Body of pancreas (tissue), 4 donors: ENCODE results near the gene SLC25A21. TPM values are rescaled to one million over a fixed set of nuclear protein-coding genes. Genes with fewer than 3 reads are reported as not detected.

ENCODE experiments used
- ATAC-seq: fragments of 150-250 bp; one replicate; pipeline ENCODE4 v1.9.1; 2016
- DNase-seq, 4 donors: peaks; one replicate each; pipeline ENCODE4 v3.0.0-alpha.2; 2019
- H3K27ac ChIP-seq, 4 donors: fragments of 200-600 bp; sonication (generic); 1 replicate in 3 of 4; 2 replicates in 1 of 4; pipeline versions ENCODE4 v1.5.1 to v1.6.1; 2016 to 2019; ENCODE audit warnings: mild to moderate bottlenecking in 1 of 4, mixed read lengths in 1 of 4, moderate library complexity in 1 of 4
- H3K27me3 ChIP-seq, 2 donors: fragments of 200-600 bp; sonication (generic); one replicate each; pipeline ENCODE4 v1.6.0; 2016; ENCODE audit warnings: mild to moderate bottlenecking in 1 of 2
- H3K36me3 ChIP-seq, 2 donors: fragments of 200-600 bp; sonication (generic); replicated peaks in 1 of 2; 2 replicates each; pipeline ENCODE4 v1.5.1; 2016; ENCODE audit warnings: low read depth in 2 of 2; ENCODE audit not compliant: insufficient read depth in 1 of 2
- H3K4me1 ChIP-seq: fragments of 200-600 bp; sonication (generic); one replicate; pipeline ENCODE4 v1.6.0; 2016
- H3K4me3 ChIP-seq, 2 donors: fragments of 200-600 bp; sonication (generic); 1 replicate in 1 of 2; 2 replicates in 1 of 2; pipeline ENCODE4 v1.5.1; 2016 to 2019
- H3K9me3 ChIP-seq, 3 donors: fragments of 200-600 bp; sonication (generic); 1 replicate in 2 of 3; 2 replicates in 1 of 3; pipeline ENCODE4 v1.5.1; 2016
- POLR2A ChIP-seq, 3 donors: fragments of 450-650 bp; IDR thresholded peaks; one replicate each; pipeline ENCODE4 v1.6.1; 2016; ENCODE audit warnings: antibody characterized with exemption in 3 of 3, mild to moderate bottlenecking in 2 of 3
- WGBS, 2 donors: methylation state at CpG; one replicate each; pipeline ENCODE4 v1.1.5; 2017; 5-methylcytosine and 5-hydroxymethylcytosine counted together
- intact Hi-C: fragments of 100-400 bp; cut with DNase I; formaldehyde crosslinking; loops from one replicate; pipeline ENCODE4 v1.15.1; 2023
- total RNA-seq, 2 donors: library from RNA; depleted of rRNA; stranded (reverse); fragments of >200 nt; gene quantifications; one replicate each; pipeline ENCODE4 v1.1.0, GENCODE V29; 2016
- TF ChIP-seq, protein P1 (sequence below), 7 experiments: fragments of 450-650 bp in 4 of 7; fragments of 200-600 bp in 3 of 7; sonication (generic) in 3 of 7; IDR thresholded peaks; one replicate each; pipeline ENCODE4 v1.5.1; 2016 to 2019; ENCODE audit warnings: antibody characterized with exemption in 7 of 7

SLC25A21 gene
- total RNA-seq, 2 donors from 2014 or later = not detected

DNA sequence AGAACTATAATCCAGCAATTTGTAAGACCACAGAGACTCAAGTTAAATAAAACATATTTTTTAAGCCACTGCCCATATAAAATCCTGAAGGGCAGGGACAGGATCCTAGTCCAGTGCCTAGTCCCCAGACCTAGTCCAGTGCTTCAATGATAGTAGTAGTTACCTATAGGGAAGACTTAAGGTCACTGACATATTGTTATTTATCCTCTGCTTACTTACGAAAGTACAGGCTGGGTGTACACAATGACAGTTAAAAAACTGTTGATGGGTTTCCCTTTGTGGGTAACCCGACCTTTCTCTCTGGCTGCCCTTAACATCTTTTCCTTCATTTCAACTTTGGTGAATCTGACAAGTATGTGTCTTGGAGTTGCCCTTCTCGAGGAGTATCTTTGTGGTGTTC, 192.5 kb downstream of the SLC25A21 start:
- WGBS, 2 donors = 64 to 69% methylated on average over 3 of the region's 3 CpGs
- Histone ChIP-seq H3K27ac (peak overlapping the region in 1 of 4 donors; percentile 8), H3K27me3 (no peaks in the 10 kb centered on the region), H3K9me3 (no peaks in the 10 kb centered on the region), H3K4me3 (no peak overlapping the region), H3K36me3 (no peaks in the 10 kb centered on the region), H3K4me1 (peaks cover 8% of the 10 kb centered on the region)
- ATAC-seq (no peak), DNase-seq (no peak)
- no peak for TF ChIP-seq POLR2A (IDR thresholded peaks at IDR 0.05)
- TF ChIP-seq, protein P1, sequence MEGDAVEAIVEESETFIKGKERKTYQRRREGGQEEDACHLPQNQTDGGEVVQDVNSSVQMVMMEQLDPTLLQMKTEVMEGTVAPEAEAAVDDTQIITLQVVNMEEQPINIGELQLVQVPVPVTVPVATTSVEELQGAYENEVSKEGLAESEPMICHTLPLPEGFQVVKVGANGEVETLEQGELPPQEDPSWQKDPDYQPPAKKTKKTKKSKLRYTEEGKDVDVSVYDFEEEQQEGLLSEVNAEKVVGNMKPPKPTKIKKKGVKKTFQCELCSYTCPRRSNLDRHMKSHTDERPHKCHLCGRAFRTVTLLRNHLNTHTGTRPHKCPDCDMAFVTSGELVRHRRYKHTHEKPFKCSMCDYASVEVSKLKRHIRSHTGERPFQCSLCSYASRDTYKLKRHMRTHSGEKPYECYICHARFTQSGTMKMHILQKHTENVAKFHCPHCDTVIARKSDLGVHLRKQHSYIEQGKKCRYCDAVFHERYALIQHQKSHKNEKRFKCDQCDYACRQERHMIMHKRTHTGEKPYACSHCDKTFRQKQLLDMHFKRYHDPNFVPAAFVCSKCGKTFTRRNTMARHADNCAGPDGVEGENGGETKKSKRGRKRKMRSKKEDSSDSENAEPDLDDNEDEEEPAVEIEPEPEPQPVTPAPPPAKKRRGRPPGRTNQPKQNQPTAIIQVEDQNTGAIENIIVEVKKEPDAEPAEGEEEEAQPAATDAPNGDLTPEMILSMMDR (IDR thresholded peaks at IDR 0.05) = no peak
- intact Hi-C loops = no loop called here

DNA sequence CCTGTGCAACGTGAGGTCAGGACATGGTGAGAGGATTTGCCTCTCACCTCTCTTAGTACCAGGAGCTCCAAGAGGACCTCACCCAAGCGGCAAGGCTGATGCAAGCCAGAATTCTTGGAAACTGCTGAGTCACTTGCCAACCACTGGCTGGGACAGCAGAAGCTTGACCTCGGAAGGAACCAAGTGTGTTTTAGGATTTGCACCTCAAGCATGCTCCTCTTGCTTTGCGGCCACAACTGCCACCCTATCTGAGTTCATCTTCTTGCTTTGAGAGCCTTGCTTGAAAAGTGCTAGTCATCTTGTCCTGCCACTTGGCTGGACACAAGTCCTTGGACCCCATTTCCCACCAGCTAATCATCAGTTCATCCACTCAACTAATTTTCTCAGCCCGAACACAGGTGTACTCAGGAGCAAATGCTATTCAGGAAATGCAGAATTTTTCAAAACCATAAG, 195.8 kb downstream of the SLC25A21 start:
- peak in 1 of 4 donors; percentile 8 for DNase-seq
- no peak for ATAC-seq
- Histone ChIP-seq H3K27me3 (no peaks in the 10 kb centered on the region), H3K9me3 (no peaks in the 10 kb centered on the region), H3K4me3 (no peak overlapping the region), H3K27ac (no peak overlapping the region), H3K36me3 (no peaks in the 10 kb centered on the region), H3K4me1 (no peaks in the 10 kb centered on the region)
- TF ChIP-seq, protein P1 (IDR thresholded peaks at IDR 0.05) = no peak
- no peak for TF ChIP-seq POLR2A (IDR thresholded peaks at IDR 0.05)
- WGBS, 2 donors = 70 to 76% methylated on average over 5 of the region's 5 CpGs
- intact Hi-C loops = no loop called here

DNA sequence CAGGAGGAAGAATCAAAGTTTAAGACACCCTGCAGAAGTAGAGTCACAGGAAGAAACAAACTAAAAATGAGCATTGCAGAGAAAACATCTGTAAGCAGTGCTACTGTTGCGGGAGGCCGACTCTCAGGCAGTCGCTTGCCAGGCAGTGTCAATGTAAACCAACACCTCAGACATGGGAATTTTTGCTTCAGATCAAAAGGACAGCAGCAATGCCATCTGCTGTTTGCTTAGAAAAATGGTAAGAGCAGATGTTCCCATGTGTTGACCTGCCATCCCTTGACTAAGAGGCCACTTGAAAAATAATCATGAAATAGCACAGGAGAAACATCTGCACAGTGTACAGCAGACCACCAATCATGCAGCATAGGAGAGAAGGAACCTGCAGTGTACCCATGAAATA, 196.6 kb downstream of the SLC25A21 start:
- H3K4me3 ChIP-seq = no peak overlapping the region
- no peaks in the 10 kb centered on the region for H3K36me3 ChIP-seq
- intact Hi-C loops = no loop called here
- no peaks in the 10 kb centered on the region for H3K4me1 ChIP-seq
- H3K27me3 ChIP-seq = no peaks in the 10 kb centered on the region
- no peaks in the 10 kb centered on the region for H3K9me3 ChIP-seq
- DNase-seq (no peak), ATAC-seq (no peak)
- no peak for TF ChIP-seq POLR2A (IDR thresholded peaks at IDR 0.05)
- TF ChIP-seq, protein P1 (IDR thresholded peaks at IDR 0.05) = no peak
- no peak overlapping the region for H3K27ac ChIP-seq
- WGBS, 2 donors = 70 to 78% methylated on average over 3 of the region's 3 CpGs

DNA sequence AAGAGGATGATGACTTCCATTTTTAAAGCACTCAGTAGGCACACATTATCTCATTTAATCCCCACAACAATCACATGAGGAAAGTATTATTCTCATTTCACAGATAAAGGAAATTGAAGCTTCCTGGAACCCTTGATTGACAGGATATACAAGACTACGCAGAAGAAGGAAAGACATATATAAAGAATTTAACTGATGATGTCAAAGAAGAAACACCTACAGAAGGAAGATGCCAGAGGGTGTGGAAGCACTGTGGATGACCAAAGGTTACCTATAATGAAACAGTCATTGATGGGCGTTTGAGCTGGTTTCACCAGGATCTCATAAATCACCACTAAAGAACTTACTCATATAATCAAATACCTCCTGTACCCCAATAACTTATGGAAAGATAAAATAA, 197.4 kb downstream of the SLC25A21 start:
- H3K4me1 ChIP-seq = no peaks in the 10 kb centered on the region
- intact Hi-C loops = no loop called here
- H3K4me3 ChIP-seq = no peak overlapping the region
- no peaks in the 10 kb centered on the region for H3K9me3 ChIP-seq
- H3K27me3 ChIP-seq = no peaks in the 10 kb centered on the region
- 83 to 88% methylated on average over 2 of the region's 2 CpGs for WGBS, 2 donors
- H3K27ac ChIP-seq = no peak overlapping the region
- H3K36me3 ChIP-seq = no peaks in the 10 kb centered on the region
- ATAC-seq = no peak
- no peak for DNase-seq
- TF ChIP-seq POLR2A (IDR thresholded peaks at IDR 0.05) = no peak
- TF ChIP-seq, protein P1 (IDR thresholded peaks at IDR 0.05) = no peak

DNA sequence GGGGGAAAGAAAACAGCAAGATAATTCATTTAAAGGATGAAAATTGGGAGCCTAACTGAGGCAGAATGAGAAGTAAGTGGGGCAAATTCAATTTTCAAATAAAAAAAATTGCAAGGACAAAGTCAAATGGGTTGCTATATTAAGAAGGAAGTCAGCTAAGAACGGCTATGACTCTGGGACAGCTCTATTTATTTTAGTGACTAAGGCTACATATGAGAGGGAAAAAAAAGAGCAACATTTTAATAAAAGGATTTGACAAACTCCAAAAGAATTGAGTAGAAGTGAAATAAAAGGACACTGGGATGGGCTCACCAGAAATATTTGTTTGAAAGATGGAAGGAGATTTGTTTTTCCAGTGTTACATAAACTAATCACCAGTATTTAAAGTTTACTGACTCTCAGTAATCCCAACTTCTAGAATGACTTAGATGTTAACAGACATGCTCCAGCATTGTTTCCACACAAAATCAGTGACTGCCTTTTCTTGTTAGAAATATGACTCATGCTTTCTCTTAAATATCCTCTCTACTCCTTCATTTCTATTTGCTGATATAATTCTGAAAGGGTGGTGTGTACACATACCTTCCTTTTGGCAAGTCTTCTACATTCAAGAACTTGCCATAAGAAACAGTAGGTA, 198.5 kb downstream of the SLC25A21 start:
- intact Hi-C loops = no loop called here
- Histone ChIP-seq H3K9me3 (no peaks in the 10 kb centered on the region), H3K27ac (no peak overlapping the region), H3K36me3 (no peaks in the 10 kb centered on the region), H3K27me3 (no peaks in the 10 kb centered on the region), H3K4me3 (no peak overlapping the region), H3K4me1 (no peaks in the 10 kb centered on the region)
- no peak for DNase-seq
- no peak for ATAC-seq
- WGBS, 2 donors = 21% methylated on average over 1 of the region's 1 CpG
- TF ChIP-seq, protein P1 (IDR thresholded peaks at IDR 0.05) = no peak
- no peak for TF ChIP-seq POLR2A (IDR thresholded peaks at IDR 0.05)
